Renal pelvis (tissue), 4 donors: ENCODE measurements around the gene SCRG1. TPM values are rescaled to one million over a fixed set of nuclear protein-coding genes. Genes with fewer than 3 reads are reported as not detected.
A peak's percentile ranks its signal among the peaks of the same experiment; 100 is the strongest.

Experiments
- DNase-seq: peaks from one replicate; pipeline ENCODE4 v3.0.0-alpha.2; 2013
- polyA plus RNA-seq, 3 donors: library from polyadenylated mRNA; unstranded; fragments of 120-200 nt; gene quantifications; one replicate each; pipeline ENCODE4 v1.2.1, GENCODE V29; 2013; ENCODE audit not compliant: insufficient read length in 3 of 3

Gene SCRG1
- polyA plus RNA-seq, 3 donors = 0.30 to 0.53 (median 0.39) TPM

DNA sequence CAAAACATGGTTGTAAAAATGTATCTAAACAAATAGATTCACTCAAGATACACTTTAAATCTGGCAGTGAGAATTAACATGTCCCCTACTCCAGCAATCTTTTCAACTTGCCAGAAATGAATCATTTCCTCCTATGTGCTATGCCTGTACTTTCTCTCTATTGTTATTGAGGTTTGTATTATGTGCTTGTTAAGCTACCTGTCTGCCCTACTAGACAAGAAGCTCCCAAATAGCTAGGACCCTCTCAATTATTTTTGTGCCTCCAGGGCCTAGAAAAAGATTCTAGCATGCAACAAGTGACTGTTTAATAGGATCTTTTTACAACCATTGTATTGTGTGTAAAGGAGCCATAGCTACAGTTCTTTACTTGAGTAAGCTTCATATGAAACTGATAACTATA lies 31.6 kb downstream of the SCRG1 start:
- DNase-seq = no peak

DNA sequence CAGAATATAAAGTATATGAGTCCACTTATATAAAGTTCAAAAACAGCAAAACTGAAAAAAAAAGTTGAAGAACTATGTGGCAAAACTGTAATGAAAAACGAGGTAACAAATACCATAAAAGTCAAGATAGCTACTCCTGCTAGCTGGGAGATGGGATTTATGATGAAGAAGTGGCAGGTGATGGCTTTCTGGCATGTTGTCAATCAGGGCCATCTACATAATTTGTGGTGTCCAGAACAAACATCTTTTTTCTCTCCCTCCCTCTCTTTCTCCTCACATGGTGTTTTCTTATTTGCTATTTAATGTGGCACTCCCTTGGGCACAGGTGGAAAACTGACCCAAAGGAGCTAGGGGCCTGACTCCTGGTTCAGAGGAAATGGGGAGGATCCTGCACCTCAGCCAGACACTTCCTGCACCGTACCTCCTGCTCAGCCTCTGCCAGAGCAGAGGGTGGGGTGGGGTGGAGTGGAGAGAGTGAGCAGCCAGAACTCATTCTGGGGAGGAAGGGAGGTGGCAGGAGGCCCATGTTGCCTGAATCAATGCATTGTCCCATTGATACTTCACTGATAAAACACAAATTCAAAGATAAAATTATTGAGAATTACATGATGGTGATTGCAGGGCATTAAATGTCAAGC lies 33.4 kb downstream of the SCRG1 start:
- no peak for DNase-seq

DNA sequence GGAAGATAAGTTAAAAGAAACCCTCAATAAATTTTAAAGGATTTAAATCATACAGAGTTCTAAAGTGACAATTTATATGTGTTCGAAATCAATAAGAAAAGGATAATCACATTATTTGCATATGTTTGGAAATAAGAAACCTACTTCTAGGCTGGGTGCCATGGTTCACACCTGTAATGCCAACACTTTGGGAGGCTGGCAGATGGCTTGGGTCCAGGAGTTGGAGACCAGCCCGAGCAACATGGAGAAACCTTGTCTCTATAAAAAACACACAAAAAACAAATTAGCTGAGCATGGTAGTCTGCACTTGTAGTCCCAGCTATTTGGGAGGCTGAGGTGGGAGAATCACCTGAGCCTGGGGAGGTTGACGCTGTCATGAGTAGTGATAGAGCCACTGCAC lies 36.2 kb downstream of the SCRG1 start:
- no peak for DNase-seq

DNA sequence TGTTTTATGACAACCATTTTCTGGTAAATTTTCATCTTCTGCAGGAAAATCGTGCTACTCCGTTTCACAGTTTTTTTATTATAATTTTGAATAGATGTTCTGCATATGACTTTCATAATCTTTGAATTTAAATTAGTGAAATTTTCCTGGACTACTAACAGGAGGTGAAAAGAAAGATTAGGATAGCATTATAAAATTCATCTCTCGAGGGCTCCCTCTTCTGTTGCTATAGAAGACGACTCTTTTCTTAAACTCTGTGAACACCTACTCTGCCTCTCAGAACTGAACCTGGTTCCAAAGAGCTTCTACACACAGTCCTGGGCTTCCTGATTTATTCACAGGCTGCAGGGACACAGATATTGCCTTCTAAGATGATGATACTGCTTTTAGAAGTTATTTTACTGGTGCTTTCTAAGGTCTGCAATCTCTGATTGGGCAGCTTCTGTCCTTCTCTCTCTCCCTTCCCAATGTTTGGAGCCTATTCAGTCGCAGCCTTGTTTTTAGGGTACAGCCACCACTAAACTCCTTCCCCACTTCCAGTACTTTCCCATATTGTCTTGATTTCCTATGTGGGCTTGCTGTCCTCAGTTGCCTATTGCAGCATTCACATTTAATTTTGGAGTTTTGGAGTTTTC lies 38.2 kb downstream of the SCRG1 start:
- DNase-seq = no peak

DNA sequence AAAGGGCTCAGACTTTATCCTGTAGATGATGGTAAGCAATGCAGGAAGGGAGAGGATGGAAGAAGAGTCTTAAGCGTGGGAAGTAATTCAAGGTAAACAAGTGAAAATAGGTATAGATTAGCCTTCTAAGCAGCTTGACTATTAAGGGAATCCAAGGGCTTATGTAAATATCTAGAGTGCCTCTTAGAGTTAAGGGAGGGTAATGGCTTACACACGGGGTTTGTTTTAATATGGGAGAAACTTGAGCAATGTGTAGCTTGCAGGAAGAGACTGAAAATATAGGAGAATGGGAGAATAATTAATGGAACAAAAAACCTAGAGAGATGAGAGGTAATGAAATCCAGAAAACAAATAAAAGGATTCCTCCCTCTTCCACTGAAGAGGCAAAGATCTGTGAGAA lies 41.0 kb downstream of the SCRG1 start:
- DNase-seq = no peak

DNA sequence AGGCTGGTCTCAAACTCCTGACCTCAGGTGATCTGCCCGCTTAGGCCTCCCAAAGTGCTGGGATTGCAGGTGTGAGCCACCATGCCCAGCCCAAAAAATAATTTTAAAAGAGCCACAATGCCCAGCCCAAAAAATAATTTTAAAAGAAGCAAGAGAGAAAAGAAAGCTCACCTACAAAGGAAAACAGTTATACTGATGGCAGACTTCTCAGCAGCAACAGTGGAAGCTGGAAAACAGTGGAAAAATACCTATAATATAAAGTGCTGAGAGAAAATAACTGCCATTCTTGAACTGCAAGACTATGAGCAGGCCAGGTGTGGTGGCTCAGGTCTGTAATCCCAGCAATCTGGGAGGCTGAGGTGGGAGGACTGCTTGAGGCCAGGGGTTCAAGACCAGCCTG lies 51.4 kb downstream of the SCRG1 start:
- DNase-seq = no peak

DNA sequence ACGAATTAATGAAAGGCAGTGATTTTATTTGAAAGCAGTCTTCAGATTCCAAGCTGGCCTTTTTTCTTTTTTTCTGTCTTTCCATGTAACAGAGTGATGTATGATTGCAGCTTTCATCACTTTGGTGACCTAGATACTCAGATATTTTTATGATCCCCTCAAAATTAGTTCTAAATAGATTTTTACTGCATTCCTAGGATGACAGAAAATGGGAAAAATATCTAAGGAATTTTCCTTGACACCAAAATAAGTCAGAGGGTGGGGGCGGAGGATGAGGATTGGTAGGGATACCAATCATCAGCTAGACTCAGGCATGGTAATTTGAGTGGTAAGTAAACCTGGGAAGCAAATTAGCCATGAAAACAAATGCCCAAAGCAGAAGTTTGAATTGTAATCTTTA lies 52.8 kb downstream of the SCRG1 start:
- DNase-seq = no peak

DNA sequence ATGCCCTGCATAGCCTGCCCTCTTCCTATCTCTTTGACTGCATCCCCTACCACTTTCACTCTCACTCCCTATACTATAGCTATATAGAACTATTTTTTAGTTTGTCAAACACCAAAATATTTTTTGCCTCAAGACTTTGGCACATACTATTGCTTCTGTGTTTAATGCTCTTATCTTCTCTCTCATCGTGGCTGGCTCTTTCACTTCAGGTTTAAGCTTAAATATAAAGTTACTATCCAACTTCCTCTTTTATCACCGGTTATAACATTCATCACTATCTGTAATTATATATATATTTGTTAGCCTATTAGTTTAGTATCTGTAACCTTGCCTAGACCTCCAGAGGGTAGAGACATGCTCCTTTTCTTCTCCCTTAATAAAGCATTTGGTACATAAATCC lies 53.3 kb downstream of the SCRG1 start:
- no peak for DNase-seq

DNA sequence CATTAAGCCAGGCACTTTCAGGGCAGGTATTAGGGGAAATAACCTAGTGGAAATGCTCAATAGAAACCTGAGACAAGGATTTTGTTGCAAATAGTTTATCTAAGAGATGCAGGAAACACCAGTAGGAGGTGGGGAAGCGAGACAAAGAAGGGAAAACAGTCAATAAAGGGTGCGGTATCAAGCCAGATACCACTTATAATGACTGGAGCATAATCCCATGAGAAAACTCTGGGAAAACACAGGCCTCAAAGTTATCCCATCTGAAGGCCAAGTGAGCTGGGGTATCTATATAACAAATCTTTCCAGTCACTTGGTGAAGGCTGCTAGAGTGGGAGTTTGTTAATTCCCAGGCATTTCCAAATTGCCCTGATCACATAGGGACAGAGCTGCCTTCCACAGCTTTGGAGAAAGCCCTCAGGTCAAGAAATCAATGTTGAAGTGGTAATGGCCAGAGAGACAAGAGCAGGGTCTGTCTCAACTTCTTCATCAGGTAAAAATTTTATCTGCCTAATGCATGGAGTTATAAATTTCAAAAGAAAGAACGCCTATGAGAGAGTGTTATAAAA lies 55.0 kb downstream of the SCRG1 start:
- DNase-seq = no peak

DNA sequence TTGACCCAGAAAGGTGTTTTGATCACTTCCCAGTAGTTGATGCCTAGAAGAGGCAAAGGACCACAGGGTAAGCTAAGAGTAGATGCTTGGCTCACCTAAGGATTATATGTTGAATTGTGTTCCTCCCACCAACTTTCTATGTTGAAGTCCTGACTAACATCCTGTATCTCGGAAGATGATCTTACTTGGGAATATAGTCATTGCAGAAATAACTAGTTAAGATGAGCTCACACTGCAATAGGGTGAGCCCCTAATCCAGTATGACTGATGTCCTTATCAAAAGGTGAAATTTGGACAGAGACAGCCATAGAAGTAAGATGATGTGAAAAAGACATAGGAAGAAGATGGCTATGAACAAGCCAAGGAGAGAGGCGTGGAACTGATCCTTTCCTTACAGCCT lies 61.5 kb downstream of the SCRG1 start:
- no peak for DNase-seq

DNA sequence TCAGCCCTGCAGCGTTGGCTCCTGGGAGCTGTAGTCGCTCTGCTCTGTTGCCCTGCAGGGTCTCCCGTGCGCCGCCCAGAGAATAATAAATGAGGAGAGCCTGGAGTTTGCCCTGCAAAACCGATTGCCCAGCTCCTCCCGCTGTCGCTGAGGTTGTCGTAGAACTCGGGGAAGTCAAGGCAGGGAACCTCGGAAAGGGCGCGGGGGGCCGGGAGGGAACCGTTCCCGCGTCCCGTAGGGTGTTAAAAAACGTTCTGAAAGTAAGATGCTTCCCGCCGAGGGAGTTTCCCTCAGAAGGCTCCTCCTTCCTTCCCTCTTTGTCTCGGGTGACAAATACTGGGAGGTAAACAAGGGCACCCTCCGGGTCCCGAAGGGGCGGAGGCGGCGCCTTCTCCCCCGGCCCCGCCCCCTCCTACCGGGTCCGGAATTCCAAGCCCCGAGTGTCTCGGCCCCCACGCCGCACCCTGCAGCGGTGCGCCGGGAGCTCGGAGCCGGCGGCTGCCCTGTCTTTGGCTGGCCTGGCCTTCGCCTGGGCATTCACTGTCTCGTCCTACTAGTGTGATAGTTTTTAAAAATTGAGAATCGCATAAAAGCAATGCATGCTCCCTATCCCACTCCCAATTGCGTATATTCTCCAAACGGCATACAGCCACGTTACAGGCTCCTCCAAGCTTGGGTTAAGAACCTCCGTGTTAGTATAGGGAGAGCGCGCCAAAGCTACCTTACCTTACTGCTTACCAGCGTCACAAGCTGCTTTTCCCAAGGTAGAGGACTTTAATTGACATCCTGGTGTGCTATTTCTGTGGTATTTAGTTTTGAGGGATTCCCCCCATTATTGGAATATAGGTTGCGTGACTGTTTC lies 63.8 kb downstream of the SCRG1 start:
- DNase-seq = peak; percentile 88

Other genes with a start within 250 kb of the SCRG1 start
- gene GALNT7, start 230.3 kb downstream of the SCRG1 start, polyA plus RNA-seq = 10 to 100 TPM; 30.8 to 40.0 (median 37.9) TPM
- 100 to 1,000 TPM; 334 to 408 (median 340) TPM for gene HMGB2, start 64.8 kb downstream of the SCRG1 start, polyA plus RNA-seq
- 10 to 100 TPM; 10.2 to 14.8 (median 13.4) TPM for gene SAP30, start 28.2 kb downstream of the SCRG1 start, polyA plus RNA-seq
- not detected for gene HAND2, start 131.1 kb upstream of the SCRG1 start, polyA plus RNA-seq